SU-DHL-6 (cell line): Measurements from ENCODE around the gene FAM114A1.

ENCODE experiments used
- CTCF ChIP-seq: fragments of 200-600 bp; sonication (generic); IDR thresholded peaks from one replicate; pipeline ENCODE4 v1.5.1; 2017; ENCODE audit warnings: antibody characterized with exemption, mild to moderate bottlenecking, low read length, moderate library complexity; ENCODE audit not compliant: insufficient read depth, poor library complexity, severe bottlenecking
- EZH2phosphoT487 ChIP-seq: fragments of 200-600 bp; sonication (generic), shearing (Covaris generic); conservative IDR thresholded peaks from 2 replicates; pipeline ENCODE4 v1.6.1; 2018; ENCODE audit warnings: mild to moderate bottlenecking, antibody characterized with exemption, low read length, moderate library complexity, mixed read lengths

GRCh38 chr4:38860788-38861424 is 6.7 kb upstream of the FAM114A1 start:
- TF ChIP-seq CTCF, result peak; percentile 70
- TF ChIP-seq EZH2phosphoT487, result no peak
